CD14-positive monocyte (primary cell): Measurements from ENCODE around the gene ACTRT2. TPM values are rescaled to one million over a fixed set of nuclear protein-coding genes. Genes with fewer than 3 reads are reported as not detected.

Source experiments
- DNase-seq, 3 donors: peaks; one replicate each; pipeline ENCODE4 v3.0.0-alpha.2; 2011 to 2022
- H2AFZ ChIP-seq: 2 replicates; pipeline ENCODE4 v1.6.0; 2012; ENCODE audit warnings: mild to moderate bottlenecking, low read depth, low read length, inconsistent platforms; ENCODE audit not compliant: insufficient read depth, poor library complexity, severe bottlenecking
- H3K27ac ChIP-seq, 2 donors: 1 replicate in 1 of 2; 2 replicates in 1 of 2; pipeline ENCODE4 v1.5.1; 2012 to 2013; ENCODE audit warnings: low read length in 2 of 2, control low read depth in 1 of 2, inconsistent platforms in 1 of 2, low read depth in 1 of 2, mild to moderate bottlenecking in 1 of 2
- H3K27me3 ChIP-seq, 2 donors: one replicate each; pipeline versions ENCODE4 v1.6.0 to v1.6.1; 2011 to 2013; ENCODE audit warnings: low read length in 2 of 2; ENCODE audit not compliant: control insufficient read depth in 2 of 2, insufficient read depth in 2 of 2
- H3K36me3 ChIP-seq, 2 donors: replicated peaks in 1 of 2; 1 replicate in 1 of 2; 2 replicates in 1 of 2; pipeline versions ENCODE4 v1.5.1 to v1.6.1; 2012 to 2013; ENCODE audit warnings: low read length in 2 of 2, control low read depth in 1 of 2, inconsistent platforms in 1 of 2, mild to moderate bottlenecking in 1 of 2; ENCODE audit not compliant: insufficient read depth in 2 of 2, control insufficient read depth in 1 of 2
- H3K4me1 ChIP-seq, 2 donors: 1 replicate in 1 of 2; 2 replicates in 1 of 2; pipeline versions ENCODE4 v1.5.1 to v1.6.1; 2012 to 2013; ENCODE audit warnings: low read length in 2 of 2, control low read depth in 1 of 2, inconsistent platforms in 1 of 2, mild to moderate bottlenecking in 1 of 2, moderate library complexity in 1 of 2; ENCODE audit not compliant: insufficient read depth in 2 of 2, control insufficient read depth in 1 of 2
- H3K4me2 ChIP-seq: replicated peaks from 2 replicates; pipeline ENCODE3; 2012; ENCODE audit warnings: low read length, moderate library complexity, mild to moderate bottlenecking; ENCODE audit not compliant: poor library complexity, severe bottlenecking; ENCODE audit errors: extremely low read depth
- H3K4me3 ChIP-seq, 3 experiments: fragments of 200-600 bp in 1 of 3; sonication (generic) in 1 of 3; replicated peaks in 1 of 3; 1 replicate in 2 of 3; 2 replicates in 1 of 3; pipeline ENCODE4 v1.5.1; 2011 to 2013; ENCODE audit warnings: low read length in 3 of 3, mild to moderate bottlenecking in 3 of 3, control low read depth in 2 of 3, low read depth in 2 of 3, inconsistent platforms in 1 of 3, moderate library complexity in 1 of 3
- H3K79me2 ChIP-seq: 2 replicates; pipeline ENCODE4 v1.6.0; 2012; ENCODE audit warnings: mild to moderate bottlenecking, control low read depth, inconsistent platforms, low read length, moderate library complexity; ENCODE audit not compliant: insufficient read depth
- H3K9ac ChIP-seq: 2 replicates; pipeline ENCODE4 v1.6.0; 2017; ENCODE audit warnings: low read length, mild to moderate bottlenecking; ENCODE audit not compliant: insufficient read depth, poor library complexity, severe bottlenecking
- H3K9me3 ChIP-seq, 2 donors: replicated peaks in 1 of 2; 1 replicate in 1 of 2; 2 replicates in 1 of 2; pipeline versions ENCODE4 v1.5.1 to v1.6.1; 2012 to 2013; ENCODE audit warnings: low read length in 2 of 2, control low read depth in 1 of 2; ENCODE audit not compliant: control insufficient read depth in 1 of 2, insufficient read depth in 1 of 2
- H4K20me1 ChIP-seq: 2 replicates; pipeline ENCODE4 v1.6.0; 2012; ENCODE audit warnings: mild to moderate bottlenecking, low read length, control low read depth, moderate library complexity; ENCODE audit not compliant: insufficient read depth
- H3K27ac Mint-ChIP-seq, 7 donors: one replicate each; pipeline ENCODE4 v1.8.0; 2020; ENCODE audit warnings: mild to moderate bottlenecking in 7 of 7, mixed read lengths in 7 of 7, moderate library complexity in 6 of 7, inconsistent platforms in 2 of 7
- H3K27me3 Mint-ChIP-seq, 3 donors: one replicate each; pipeline ENCODE4 v1.8.0; 2021 to 2022; ENCODE audit warnings: low read depth in 3 of 3, mild to moderate bottlenecking in 3 of 3, mixed read lengths in 3 of 3, moderate library complexity in 3 of 3, inconsistent platforms in 1 of 3
- H3K36me3 Mint-ChIP-seq, 2 donors: one replicate each; pipeline ENCODE4 v1.8.0; 2020; ENCODE audit warnings: mixed read lengths in 2 of 2, inconsistent platforms in 1 of 2, mild to moderate bottlenecking in 1 of 2
- H3K4me1 Mint-ChIP-seq: one replicate; pipeline ENCODE4 v1.8.0; 2020; ENCODE audit warnings: mild to moderate bottlenecking, mixed read lengths
- H3K4me3 Mint-ChIP-seq, 2 donors: one replicate each; pipeline ENCODE4 v1.8.0; 2020; ENCODE audit warnings: mild to moderate bottlenecking in 2 of 2, mixed read lengths in 2 of 2, moderate library complexity in 1 of 2
- H3K9me3 Mint-ChIP-seq, 7 donors: one replicate each; pipeline ENCODE4 v1.8.0; 2020 to 2022; ENCODE audit warnings: mixed read lengths in 7 of 7, mild to moderate bottlenecking in 6 of 7, moderate library complexity in 6 of 7, inconsistent platforms in 2 of 7
- CTCF ChIP-seq: fragments of 200-600 bp; IDR thresholded peaks from one replicate; pipeline ENCODE4 v1.8.0; 2022; ENCODE audit warnings: antibody characterized with exemption, mild to moderate bottlenecking
- WGBS: methylation state at CpG from one replicate; pipeline ENCODE4 v1.1.5; 2013; ENCODE audit warnings: missing lambda C conversion rate; ENCODE audit not compliant: insufficient coverage; 5-methylcytosine and 5-hydroxymethylcytosine counted together
- intact Hi-C, 2 donors: fragments of 100-400 bp; cut with micrococcal nuclease; formaldehyde crosslinking; loops; one replicate each; pipeline versions ENCODE4 v1.15.0 to v1.15.1; 2023
- polyA plus RNA-seq, 3 donors: library from polyadenylated mRNA; depleted of rRNA in 1 of 3; unstranded in 2 of 3; stranded (reverse) in 1 of 3; fragments of 300-500 nt in 2 of 3; fragments of >200 nt in 1 of 3; fragmentation: Illumina TruSeq in 2 of 3; gene quantifications; 1 replicate in 2 of 3; 2 replicates in 1 of 3; pipeline ENCODE4 v1.2.3, GENCODE V29; 2012 to 2021

The ACTRT2 gene
- polyA plus RNA-seq, 3 donors: not detected

- no peaks in the 10 kb centered on the region for H3K4me1 ChIP-seq
- WGBS: 92% methylated on average over 5 of the region's 5 CpGs
- no peak overlapping the region for H2AFZ ChIP-seq
- no peaks in the 10 kb centered on the region for H3K9me3 ChIP-seq
- Mint-ChIP-seq H3K9me3 (no peaks in the 10 kb centered on the region), H3K27me3 (peaks cover 0 to 2% (median 1%) of the 10 kb centered on the region in 3 donors), H3K36me3 (no peaks in the 10 kb centered on the region), H3K4me1 (no peaks in the 10 kb centered on the region), H3K4me3 (peak overlapping the region in 1 of 2 donors; percentile 2), H3K27ac (no peak overlapping the region)
- H3K9ac ChIP-seq: no peak overlapping the region
- no peak overlapping the region for H3K27ac ChIP-seq
- DNase-seq: no peak
- H3K4me2 ChIP-seq: no peak overlapping the region
- intact Hi-C loops: no loop called here
- TF ChIP-seq CTCF: no peak
- H4K20me1 ChIP-seq: no peaks in the 10 kb centered on the region
- H3K79me2 ChIP-seq: no peaks in the 10 kb centered on the region
- H3K27me3 ChIP-seq: no peaks in the 10 kb centered on the region
- no peak overlapping the region for H3K4me3 ChIP-seq
- no peaks in the 10 kb centered on the region for H3K36me3 ChIP-seq
These were observed 35.3 kb upstream of the ACTRT2 start for GRCh38 chr1:2985694-2986548.

- 89% methylated on average over 10 of the region's 10 CpGs for WGBS
These were observed 34.5 kb upstream of the ACTRT2 start for GRCh38 chr1:2986549-2987305.

More at GRCh38 chr1:2986549-2987305, 34.5 kb upstream of the ACTRT2 start:
- no peaks in the 10 kb centered on the region for H4K20me1 ChIP-seq
- peaks cover 0 to 2% (median 1%) of the 10 kb centered on the region in 3 donors for H3K27me3 Mint-ChIP-seq
- no peaks in the 10 kb centered on the region for H3K4me1 Mint-ChIP-seq
- intact Hi-C loops: no loop called here
- no peak overlapping the region for H3K4me3 ChIP-seq
- no peak overlapping the region for H3K9ac ChIP-seq
- no peaks in the 10 kb centered on the region for H3K36me3 Mint-ChIP-seq
- H3K36me3 ChIP-seq: no peaks in the 10 kb centered on the region
- no peak for DNase-seq
- H3K4me2 ChIP-seq: no peak overlapping the region
- no peaks in the 10 kb centered on the region for H3K9me3 Mint-ChIP-seq
- no peak overlapping the region for H3K27ac Mint-ChIP-seq
- H3K4me3 Mint-ChIP-seq: no peak overlapping the region
- no peak overlapping the region for H3K27ac ChIP-seq
- H2AFZ ChIP-seq: no peak overlapping the region
- TF ChIP-seq CTCF: no peak
- no peaks in the 10 kb centered on the region for H3K27me3 ChIP-seq
- no peaks in the 10 kb centered on the region for H3K79me2 ChIP-seq
- H3K4me1 ChIP-seq: no peaks in the 10 kb centered on the region
- H3K9me3 ChIP-seq: no peaks in the 10 kb centered on the region
